SW480 (cell line): ENCODE data around the gene FGFBP1.

Experiments
- DNase-seq: peaks from one replicate; pipeline ENCODE4 v3.0.0-alpha.2; 2016; ENCODE audit warnings: low spot score

FGFBP1 gene

GRCh38 chr4:15938640-15939039, at the start of gene FGFBP1:
TSS of gene FGFBP1 (minus strand) at chr4:15938740. CDS start at chr4:15936632, 2,108 bp downstream.
- DNase-seq = no peak

- DNase-seq = no peak
Measured at GRCh38 chr4:15988222-15988621, 49.7 kb upstream of the FGFBP1 start.

GRCh38 chr4:15986907-15987306, 48.4 kb upstream of the FGFBP1 start:
- no peak for DNase-seq

GRCh38 chr4:15983610-15984009, 45.1 kb upstream of the FGFBP1 start:
- DNase-seq = no peak

GRCh38 chr4:15982842-15983524, 44.4 kb upstream of the FGFBP1 start:
- DNase-seq = no peak

- no peak for DNase-seq
Measured at GRCh38 chr4:15976456-15977447, 38.2 kb upstream of the FGFBP1 start.

GRCh38 chr4:15971068-15971801, 32.7 kb upstream of the FGFBP1 start:
- no peak for DNase-seq

GRCh38 chr4:15968551-15969300, 30.2 kb upstream of the FGFBP1 start:
- DNase-seq = no peak

GRCh38 chr4:15965325-15965724, 26.8 kb upstream of the FGFBP1 start:
- DNase-seq = no peak

GRCh38 chr4:15964159-15964558, 25.6 kb upstream of the FGFBP1 start:
- no peak for DNase-seq

GRCh38 chr4:15963576-15963975, 25.0 kb upstream of the FGFBP1 start:
- DNase-seq = no peak

GRCh38 chr4:15963001-15963451, 24.5 kb upstream of the FGFBP1 start, which contains the start of gene FGFBP2:
TSS of gene FGFBP2 (minus strand) at chr4:15963175. CDS start at chr4:15963129, 46 bp downstream.
- peak; percentile 44 for DNase-seq

GRCh38 chr4:15961781-15962510, 23.4 kb upstream of the FGFBP1 start:
- DNase-seq = no peak

- no peak for DNase-seq
Measured at GRCh38 chr4:15958562-15958961, 20.0 kb upstream of the FGFBP1 start.

GRCh38 chr4:15956179-15956850, 17.8 kb upstream of the FGFBP1 start:
- peak; percentile 72 for DNase-seq

- DNase-seq = no peak
Measured at GRCh38 chr4:15955670-15956069, 17.1 kb upstream of the FGFBP1 start.

GRCh38 chr4:15953625-15954024, 15.1 kb upstream of the FGFBP1 start:
- DNase-seq = peak; percentile 22

- no peak for DNase-seq
Measured at GRCh38 chr4:15951781-15952180, 13.2 kb upstream of the FGFBP1 start.

- no peak for DNase-seq
Measured at GRCh38 chr4:15948826-15949225, 10.3 kb upstream of the FGFBP1 start.

GRCh38 chr4:15947684-15948083, 9.1 kb upstream of the FGFBP1 start:
- DNase-seq = no peak
